ENCODE data around the gene CDC27.
"Not testable (repeated sequence)": the region's sequence is repeated elsewhere in the genome, so short reads cannot be mapped to it uniquely, and the experiment has no call there.

DNA sequence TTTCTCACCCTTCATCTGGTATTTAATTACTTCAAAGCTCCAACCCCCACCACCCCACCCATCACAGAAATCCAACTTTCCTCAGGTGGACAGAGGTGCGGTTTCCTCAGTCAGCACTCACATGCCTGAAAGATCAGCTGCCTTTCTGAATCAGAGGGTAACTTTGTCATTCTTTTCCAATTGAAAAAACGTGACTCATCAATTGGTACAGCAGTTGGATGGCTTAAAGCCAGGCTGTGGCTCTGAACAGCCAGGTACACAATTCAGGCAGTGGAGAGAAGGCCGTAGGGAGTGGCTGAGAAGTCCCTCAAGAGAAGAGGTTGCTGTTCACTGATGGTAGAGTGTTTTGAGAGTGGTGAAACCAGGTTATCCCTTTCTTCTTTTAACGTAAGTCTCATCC is 118.8 kb downstream of the CDC27 start:
- TF ChIP-seq, protein P1, sequence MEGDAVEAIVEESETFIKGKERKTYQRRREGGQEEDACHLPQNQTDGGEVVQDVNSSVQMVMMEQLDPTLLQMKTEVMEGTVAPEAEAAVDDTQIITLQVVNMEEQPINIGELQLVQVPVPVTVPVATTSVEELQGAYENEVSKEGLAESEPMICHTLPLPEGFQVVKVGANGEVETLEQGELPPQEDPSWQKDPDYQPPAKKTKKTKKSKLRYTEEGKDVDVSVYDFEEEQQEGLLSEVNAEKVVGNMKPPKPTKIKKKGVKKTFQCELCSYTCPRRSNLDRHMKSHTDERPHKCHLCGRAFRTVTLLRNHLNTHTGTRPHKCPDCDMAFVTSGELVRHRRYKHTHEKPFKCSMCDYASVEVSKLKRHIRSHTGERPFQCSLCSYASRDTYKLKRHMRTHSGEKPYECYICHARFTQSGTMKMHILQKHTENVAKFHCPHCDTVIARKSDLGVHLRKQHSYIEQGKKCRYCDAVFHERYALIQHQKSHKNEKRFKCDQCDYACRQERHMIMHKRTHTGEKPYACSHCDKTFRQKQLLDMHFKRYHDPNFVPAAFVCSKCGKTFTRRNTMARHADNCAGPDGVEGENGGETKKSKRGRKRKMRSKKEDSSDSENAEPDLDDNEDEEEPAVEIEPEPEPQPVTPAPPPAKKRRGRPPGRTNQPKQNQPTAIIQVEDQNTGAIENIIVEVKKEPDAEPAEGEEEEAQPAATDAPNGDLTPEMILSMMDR (conservative IDR thresholded peaks at IDR 0.05 in 1 of 2, IDR thresholded peaks at IDR 0.05 in 1 of 2; ENCODE audit: low read depth in 1 of 2, low read length in 2 of 2): not testable (repeated sequence)
- not testable (repeated sequence) for TF ChIP-seq EZH2 (IDR thresholded peaks at IDR 0.05; ENCODE audit: low read length, missing control alignments)
